Measurements from ENCODE around the gene ZMYND10.
"Not testable (repeated sequence)": the region's sequence is repeated elsewhere in the genome, so short reads cannot be mapped to it uniquely, and the experiment has no call there.

The ZMYND10 gene

GRCh38 chr3:50325497-50326181 is 19.9 kb downstream of the ZMYND10 start:
- DNase-seq (ENCODE audit: low read depth in 2 of 2), result no peak

- no peak for DNase-seq (ENCODE audit: low read depth in 2 of 2)
Measured at GRCh38 chr3:50325113-50325480, 20.4 kb downstream of the ZMYND10 start.

- no peak for DNase-seq (ENCODE audit: low read depth in 2 of 2)
Measured at GRCh38 chr3:50324351-50325112, 21.0 kb downstream of the ZMYND10 start.

GRCh38 chr3:50323614-50324199 is 21.8 kb downstream of the ZMYND10 start:
- no peak for DNase-seq (ENCODE audit: low read depth in 2 of 2)

- no peak for DNase-seq (ENCODE audit: low read depth in 2 of 2)
Measured at GRCh38 chr3:50323092-50323600, 22.4 kb downstream of the ZMYND10 start.

GRCh38 chr3:50322386-50323091 is 23.0 kb downstream of the ZMYND10 start, which contains the start of gene HYAL2:
Gene HYAL2 (minus strand): TSS chr3:50322745. CDS start chr3:50320489, 2,256 bp downstream.
- no peak for DNase-seq (ENCODE audit: low read depth in 2 of 2)

- no peak for DNase-seq (ENCODE audit: low read depth in 2 of 2)
Measured at GRCh38 chr3:50322115-50322385, 23.5 kb downstream of the ZMYND10 start.

GRCh38 chr3:50321336-50322114 is 24.0 kb downstream of the ZMYND10 start:
- DNase-seq (ENCODE audit: low read depth in 2 of 2), result peak; percentile 42 to 68

GRCh38 chr3:50320853-50321335 is 24.6 kb downstream of the ZMYND10 start:
- DNase-seq (ENCODE audit: low read depth in 2 of 2), result no peak

GRCh38 chr3:50319894-50320625 is 25.5 kb downstream of the ZMYND10 start:
- DNase-seq (ENCODE audit: low read depth in 2 of 2), result no peak

- DNase-seq (ENCODE audit: low read depth in 2 of 2), result no peak
Measured at GRCh38 chr3:50319181-50319893, 26.2 kb downstream of the ZMYND10 start.

- DNase-seq (ENCODE audit: low read depth in 2 of 2), result no peak
Measured at GRCh38 chr3:50318615-50319014, 26.9 kb downstream of the ZMYND10 start.

- DNase-seq (ENCODE audit: low read depth in 2 of 2), result no peak
Measured at GRCh38 chr3:50318163-50318562, 27.4 kb downstream of the ZMYND10 start.

GRCh38 chr3:50317300-50317699 is 28.2 kb downstream of the ZMYND10 start:
- no peak for DNase-seq (ENCODE audit: low read depth in 2 of 2)

- DNase-seq (ENCODE audit: low read depth in 2 of 2), result peak in 1 of 2 donors; percentile 37
Measured at GRCh38 chr3:50316657-50317242, 28.8 kb downstream of the ZMYND10 start.

GRCh38 chr3:50314816-50315215 is 30.7 kb downstream of the ZMYND10 start:
- DNase-seq (ENCODE audit: low read depth in 2 of 2), result no peak

- no peak for DNase-seq (ENCODE audit: low read depth in 2 of 2)
Measured at GRCh38 chr3:50314342-50314741, 31.2 kb downstream of the ZMYND10 start.

- not testable (repeated sequence) for DNase-seq (ENCODE audit: low read depth in 2 of 2)
Measured at GRCh38 chr3:50312041-50312440, 33.5 kb downstream of the ZMYND10 start.

GRCh38 chr3:50304601-50305000 is 40.9 kb downstream of the ZMYND10 start:
- no peak for DNase-seq (ENCODE audit: low read depth in 2 of 2)

Measured in stimulated activated CD4-positive, alpha-beta T cell treated with anti-CD3 and anti-CD28 coated beads, Interleukin-1b, Interleukin-23, amount 100 ng/mL, for 1 hour (primary cell).